Testis (tissue), 3 donors: ENCODE measurements around the gene PTGIS. TPM values are rescaled to one million over a fixed set of nuclear protein-coding genes. Genes with fewer than 3 reads are reported as not detected.

Experiments
- DNase-seq: peaks from one replicate; pipeline ENCODE4 v3.0.0-alpha.2; 2019
- H3K27ac ChIP-seq, 2 donors: fragments of 200-600 bp; sonication (generic); one replicate each; pipeline ENCODE4 v1.5.1; 2019
- H3K27me3 ChIP-seq: fragments of 200-600 bp; sonication (generic); one replicate; pipeline ENCODE4 v1.5.1; 2019
- H3K36me3 ChIP-seq: fragments of 200-600 bp; sonication (generic); one replicate; pipeline ENCODE4 v1.5.1; 2017; ENCODE audit warnings: low read depth; ENCODE audit errors: missing control alignments
- H3K4me1 ChIP-seq: fragments of 200-600 bp; sonication (generic); one replicate; pipeline ENCODE4 v1.5.1; 2019
- H3K4me3 ChIP-seq, 2 donors: fragments of 200-600 bp; sonication (generic); one replicate each; pipeline ENCODE4 v1.5.1; 2017 to 2019
- H3K9me3 ChIP-seq: fragments of 200-600 bp; sonication (generic); one replicate; pipeline ENCODE4 v1.5.1; 2017
- POLR2A ChIP-seq: fragments of 450-650 bp; IDR thresholded peaks from one replicate; pipeline ENCODE4 v1.6.1; 2017; ENCODE audit warnings: antibody characterized with exemption, mild to moderate bottlenecking, moderate library complexity
- WGBS, 2 donors: methylation state at CpG; one replicate each; pipeline ENCODE4 v1.1.5; 2018; 5-methylcytosine and 5-hydroxymethylcytosine counted together
- intact Hi-C: fragments of 100-400 bp; cut with DNase I; formaldehyde crosslinking; loops from one replicate; pipeline ENCODE4 v1.15.1; 2023; ENCODE audit warnings: low total_unique reads
- polyA plus RNA-seq: library from polyadenylated mRNA; stranded (reverse); fragments of 350-450 nt; fragmentation: Illumina TruSeq; extraction: RNeasy Lipid Tissue Mini Kit (QIAGEN cat#74804); gene quantifications from one replicate; pipeline ENCODE4 v1.2.3, GENCODE V29; 2014; ENCODE audit warnings: low read depth, low replicate concordance; ENCODE audit not compliant: insufficient read depth
- total RNA-seq, 2 donors: library from RNA; depleted of rRNA; stranded (reverse); fragments of >200 nt; gene quantifications; one replicate each; pipeline ENCODE4 v1.2.3, GENCODE V29; 2016
- TF ChIP-seq, protein P1 (sequence below), 3 experiments: fragments of 450-650 bp in 2 of 3; fragments of 200-600 bp in 1 of 3; sonication (generic) in 1 of 3; IDR thresholded peaks; one replicate each; pipeline ENCODE4 v1.5.1; 2016 to 2019; ENCODE audit warnings: antibody characterized with exemption in 3 of 3, mild to moderate bottlenecking in 2 of 3, moderate library complexity in 1 of 3

The PTGIS gene
- total and polyA plus RNA-seq, 3 donors from 2014 or later, result 12.2 to 30.3 (median 13.0) TPM

DNA sequence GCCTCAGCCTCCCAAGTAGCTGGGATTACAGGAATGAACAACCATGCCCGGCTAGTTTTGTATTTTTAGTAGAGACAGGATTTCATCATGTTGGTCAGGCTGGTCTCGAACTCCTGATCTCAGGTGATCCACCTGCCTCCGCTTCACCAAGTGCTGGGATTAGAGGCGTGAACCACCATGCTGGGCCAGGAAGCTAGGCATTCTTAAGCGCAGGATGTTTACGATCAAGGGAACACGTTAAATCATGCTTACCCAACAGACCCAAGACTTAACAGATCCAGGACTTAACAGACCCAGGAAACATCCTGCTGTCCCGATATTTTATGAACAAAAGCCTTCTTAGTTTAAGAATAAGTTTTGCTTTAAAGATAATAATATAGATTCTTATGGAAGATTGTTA is 9.1 kb downstream of the PTGIS start:
- intact Hi-C loops, result no loop called here
- H3K27ac ChIP-seq, result no peak overlapping the region
- H3K9me3 ChIP-seq, result no peaks in the 10 kb centered on the region
- no peak for TF ChIP-seq POLR2A
- TF ChIP-seq, protein P1, sequence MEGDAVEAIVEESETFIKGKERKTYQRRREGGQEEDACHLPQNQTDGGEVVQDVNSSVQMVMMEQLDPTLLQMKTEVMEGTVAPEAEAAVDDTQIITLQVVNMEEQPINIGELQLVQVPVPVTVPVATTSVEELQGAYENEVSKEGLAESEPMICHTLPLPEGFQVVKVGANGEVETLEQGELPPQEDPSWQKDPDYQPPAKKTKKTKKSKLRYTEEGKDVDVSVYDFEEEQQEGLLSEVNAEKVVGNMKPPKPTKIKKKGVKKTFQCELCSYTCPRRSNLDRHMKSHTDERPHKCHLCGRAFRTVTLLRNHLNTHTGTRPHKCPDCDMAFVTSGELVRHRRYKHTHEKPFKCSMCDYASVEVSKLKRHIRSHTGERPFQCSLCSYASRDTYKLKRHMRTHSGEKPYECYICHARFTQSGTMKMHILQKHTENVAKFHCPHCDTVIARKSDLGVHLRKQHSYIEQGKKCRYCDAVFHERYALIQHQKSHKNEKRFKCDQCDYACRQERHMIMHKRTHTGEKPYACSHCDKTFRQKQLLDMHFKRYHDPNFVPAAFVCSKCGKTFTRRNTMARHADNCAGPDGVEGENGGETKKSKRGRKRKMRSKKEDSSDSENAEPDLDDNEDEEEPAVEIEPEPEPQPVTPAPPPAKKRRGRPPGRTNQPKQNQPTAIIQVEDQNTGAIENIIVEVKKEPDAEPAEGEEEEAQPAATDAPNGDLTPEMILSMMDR (IDR thresholded peaks at IDR 0.05), result no peak
- no peak overlapping the region for H3K4me3 ChIP-seq
- no peaks in the 10 kb centered on the region for H3K36me3 ChIP-seq
- no peak for DNase-seq
- H3K27me3 ChIP-seq, result no peaks in the 10 kb centered on the region
- peaks cover 12% of the 10 kb centered on the region for H3K4me1 ChIP-seq
- 78% methylated on average over 8 of the region's 8 CpGs for WGBS, 2 donors

DNA sequence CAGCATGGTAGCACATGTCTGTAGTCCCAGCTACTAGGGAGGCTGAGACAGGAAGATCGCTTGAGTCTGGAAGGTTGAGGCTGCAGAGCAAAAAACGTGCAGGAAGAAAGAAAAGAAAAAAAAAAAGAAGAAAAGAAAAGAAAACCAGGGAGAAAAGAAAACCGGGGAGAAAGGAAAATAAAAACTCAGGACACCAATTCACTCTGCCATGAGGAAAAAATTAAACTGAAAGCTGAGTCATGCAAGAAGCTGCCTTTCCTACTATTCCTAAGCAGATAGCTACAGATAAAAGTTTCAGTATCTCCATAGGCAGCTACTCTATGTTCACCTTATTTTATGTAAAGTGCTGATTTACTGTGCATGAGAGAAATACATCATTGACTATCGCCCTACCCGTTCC is 10.5 kb downstream of the PTGIS start:
- H3K27me3 ChIP-seq, result no peaks in the 10 kb centered on the region
- DNase-seq, result no peak
- 68% methylated on average over 5 of the region's 5 CpGs for WGBS, 2 donors
- TF ChIP-seq, protein P1 (IDR thresholded peaks at IDR 0.05), result no peak
- no peak for TF ChIP-seq POLR2A
- H3K27ac ChIP-seq, result peak overlapping the region; percentile 63 to 83
- intact Hi-C loops, result no loop called here
- no peak overlapping the region for H3K4me3 ChIP-seq
- H3K36me3 ChIP-seq, result no peaks in the 10 kb centered on the region
- H3K4me1 ChIP-seq, result peaks cover 12% of the 10 kb centered on the region
- no peaks in the 10 kb centered on the region for H3K9me3 ChIP-seq

DNA sequence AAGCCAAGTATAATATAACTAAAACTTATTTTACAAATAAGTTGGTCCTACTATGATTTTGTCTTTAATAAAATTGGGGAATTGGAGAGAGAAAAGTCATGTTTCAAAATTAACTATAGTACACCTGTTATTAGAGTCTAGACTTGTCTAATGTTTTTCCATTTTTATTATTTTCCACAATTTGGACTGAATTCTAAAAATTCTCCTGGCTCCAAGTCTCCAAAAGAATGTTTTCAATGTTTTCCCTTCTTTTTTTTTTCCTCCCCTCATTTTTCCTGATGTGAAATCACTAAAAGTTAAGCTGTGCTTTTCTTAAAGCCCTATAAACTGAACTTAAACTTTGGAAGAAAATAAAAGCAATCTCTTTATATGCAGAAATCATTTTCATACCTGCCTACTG is 11.3 kb downstream of the PTGIS start:
- TF ChIP-seq, protein P1 (IDR thresholded peaks at IDR 0.05), result no peak
- Histone ChIP-seq H3K27me3 (no peaks in the 10 kb centered on the region), H3K9me3 (no peaks in the 10 kb centered on the region), H3K4me1 (peaks cover 8% of the 10 kb centered on the region), H3K36me3 (no peaks in the 10 kb centered on the region), H3K4me3 (no peak overlapping the region), H3K27ac (peak overlapping the region; percentile 63 to 83)
- no peak for DNase-seq
- intact Hi-C loops, result no loop called here

DNA sequence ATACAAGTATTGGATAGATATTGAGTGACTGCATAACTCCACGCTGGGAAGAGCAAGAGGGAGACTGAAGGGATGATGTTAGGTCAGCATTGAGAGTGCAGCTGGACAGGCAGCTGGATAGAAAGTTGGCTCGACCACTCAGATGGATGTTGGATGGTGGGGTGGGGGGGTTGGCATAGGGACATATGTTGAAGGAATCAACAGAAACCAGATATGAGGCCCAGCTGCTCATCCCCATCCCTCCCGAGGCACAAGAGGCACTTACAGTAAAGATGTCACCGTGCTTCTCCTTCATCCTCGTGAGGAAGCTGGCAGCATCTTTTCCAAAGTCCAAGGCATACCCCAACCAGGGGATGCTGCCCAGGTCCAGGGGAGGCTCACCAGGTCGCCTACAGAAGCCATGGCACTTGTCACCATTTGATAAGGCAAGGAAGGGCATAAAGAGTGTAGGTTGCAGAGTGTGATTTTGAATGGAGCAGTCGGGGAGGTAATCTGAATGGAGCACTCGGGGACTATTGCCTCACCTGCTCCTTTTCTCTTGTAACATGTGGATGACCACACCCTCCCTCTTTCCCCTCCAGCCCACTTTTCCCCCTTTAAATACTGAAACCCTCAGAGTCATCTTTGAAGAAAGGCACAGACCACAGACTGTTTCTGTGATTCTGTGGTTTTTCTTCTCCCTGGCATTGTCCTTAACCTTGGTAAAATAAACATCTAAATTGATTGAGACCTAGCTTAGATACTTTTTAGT is 18.0 kb downstream of the PTGIS start:
- no peaks in the 10 kb centered on the region for H3K9me3 ChIP-seq
- H3K36me3 ChIP-seq, result no peaks in the 10 kb centered on the region
- no peak for DNase-seq
- peaks cover 3% of the 10 kb centered on the region for H3K4me1 ChIP-seq
- H3K4me3 ChIP-seq, result no peak overlapping the region
- no peak for TF ChIP-seq POLR2A
- TF ChIP-seq, protein P1 (IDR thresholded peaks at IDR 0.05), result no peak
- H3K27ac ChIP-seq, result no peak overlapping the region
- 89 to 94% methylated on average over 8 of the region's 8 CpGs for WGBS, 2 donors
- intact Hi-C loops, result no loop called here
- no peaks in the 10 kb centered on the region for H3K27me3 ChIP-seq

DNA sequence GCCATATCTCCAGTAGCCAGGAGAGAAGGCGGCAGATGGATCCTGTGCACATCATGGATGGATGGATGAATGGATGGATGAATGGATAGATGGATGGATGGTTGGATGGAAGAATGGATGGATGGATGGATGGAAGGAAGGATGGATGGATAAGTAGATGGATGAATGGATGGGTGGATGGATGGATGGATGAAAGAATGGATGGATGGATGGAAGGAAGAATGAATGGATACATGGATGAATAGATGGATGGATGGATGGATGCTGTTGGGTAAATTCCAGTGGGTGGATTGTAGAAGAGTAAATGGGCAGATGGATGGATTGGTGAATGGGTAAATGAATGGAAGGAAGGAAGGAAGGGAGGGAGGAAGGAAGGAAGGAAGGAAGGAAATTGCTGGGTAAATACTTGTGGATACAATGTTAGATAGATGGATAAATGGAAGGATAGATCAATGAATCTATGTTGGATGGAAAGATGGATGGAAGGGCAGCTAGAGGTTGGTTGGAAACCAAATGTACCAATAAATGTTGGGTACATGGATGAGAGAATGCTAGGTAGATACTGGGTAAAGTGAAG is 19.5 kb downstream of the PTGIS start:
- H3K4me3 ChIP-seq, result no peak overlapping the region
- no peak overlapping the region for H3K27ac ChIP-seq
- H3K36me3 ChIP-seq, result no peaks in the 10 kb centered on the region
- intact Hi-C loops, result no loop called here
- no peak for DNase-seq
- WGBS, 2 donors, result 96 to 97% methylated on average over 1 of the region's 1 CpG
- no peaks in the 10 kb centered on the region for H3K27me3 ChIP-seq
- no peaks in the 10 kb centered on the region for H3K4me1 ChIP-seq
- no peak for TF ChIP-seq POLR2A
- TF ChIP-seq, protein P1 (IDR thresholded peaks at IDR 0.05), result no peak
- no peaks in the 10 kb centered on the region for H3K9me3 ChIP-seq
